Measurements from ENCODE around the gene CT45A8.
"Not testable (repeated sequence)": the region's sequence is repeated elsewhere in the genome, so short reads cannot be mapped to it uniquely, and the experiment has no call there.

CT45A8 gene

DNA sequence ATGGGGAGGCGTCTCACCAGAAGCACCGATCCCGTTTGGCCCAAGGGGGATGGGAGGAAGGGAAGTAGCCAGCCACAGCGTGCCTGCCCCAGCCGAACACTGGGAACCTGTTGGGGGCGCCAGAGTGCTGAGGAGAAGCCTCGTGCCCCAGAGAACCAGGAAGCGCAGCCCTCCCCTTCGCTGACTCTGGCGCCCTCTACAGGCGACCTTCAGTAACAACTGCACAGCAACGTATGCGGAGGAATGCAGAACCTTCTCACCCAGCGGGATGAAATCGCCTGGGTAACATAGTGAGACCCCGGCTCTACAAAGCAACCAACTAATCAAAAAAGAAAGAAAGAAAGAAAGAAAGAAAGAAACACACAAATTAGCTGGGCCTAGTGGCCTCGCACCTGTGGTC is 17.4 kb upstream of the CT45A8 start, which contains the start of gene CT45A9:
CT45A9 (minus strand) TSS at position 101 of the 400 bp plus-strand sequence. CDS start 3,751 bp downstream, outside the sequence.
- TF ChIP-seq FOXM1 (IDR thresholded peaks at IDR 0.05; ENCODE audit: borderline replicate concordance, low read depth); EGR1 (IDR thresholded peaks at IDR 0.05); EP300 (IDR thresholded peaks at IDR 0.05; ENCODE audit: borderline replicate concordance): not testable (repeated sequence)

- not testable (repeated sequence) for TF ChIP-seq MAX (IDR thresholded peaks at IDR 0.05); RAD21 (IDR thresholded peaks at IDR 0.05; ENCODE audit: low read depth)
- TF ChIP-seq, protein P1, sequence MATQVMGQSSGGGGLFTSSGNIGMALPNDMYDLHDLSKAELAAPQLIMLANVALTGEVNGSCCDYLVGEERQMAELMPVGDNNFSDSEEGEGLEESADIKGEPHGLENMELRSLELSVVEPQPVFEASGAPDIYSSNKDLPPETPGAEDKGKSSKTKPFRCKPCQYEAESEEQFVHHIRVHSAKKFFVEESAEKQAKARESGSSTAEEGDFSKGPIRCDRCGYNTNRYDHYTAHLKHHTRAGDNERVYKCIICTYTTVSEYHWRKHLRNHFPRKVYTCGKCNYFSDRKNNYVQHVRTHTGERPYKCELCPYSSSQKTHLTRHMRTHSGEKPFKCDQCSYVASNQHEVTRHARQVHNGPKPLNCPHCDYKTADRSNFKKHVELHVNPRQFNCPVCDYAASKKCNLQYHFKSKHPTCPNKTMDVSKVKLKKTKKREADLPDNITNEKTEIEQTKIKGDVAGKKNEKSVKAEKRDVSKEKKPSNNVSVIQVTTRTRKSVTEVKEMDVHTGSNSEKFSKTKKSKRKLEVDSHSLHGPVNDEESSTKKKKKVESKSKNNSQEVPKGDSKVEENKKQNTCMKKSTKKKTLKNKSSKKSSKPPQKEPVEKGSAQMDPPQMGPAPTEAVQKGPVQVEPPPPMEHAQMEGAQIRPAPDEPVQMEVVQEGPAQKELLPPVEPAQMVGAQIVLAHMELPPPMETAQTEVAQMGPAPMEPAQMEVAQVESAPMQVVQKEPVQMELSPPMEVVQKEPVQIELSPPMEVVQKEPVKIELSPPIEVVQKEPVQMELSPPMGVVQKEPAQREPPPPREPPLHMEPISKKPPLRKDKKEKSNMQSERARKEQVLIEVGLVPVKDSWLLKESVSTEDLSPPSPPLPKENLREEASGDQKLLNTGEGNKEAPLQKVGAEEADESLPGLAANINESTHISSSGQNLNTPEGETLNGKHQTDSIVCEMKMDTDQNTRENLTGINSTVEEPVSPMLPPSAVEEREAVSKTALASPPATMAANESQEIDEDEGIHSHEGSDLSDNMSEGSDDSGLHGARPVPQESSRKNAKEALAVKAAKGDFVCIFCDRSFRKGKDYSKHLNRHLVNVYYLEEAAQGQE (IDR thresholded peaks at IDR 0.05; ENCODE audit: low read depth) = not testable (repeated sequence)
These were observed 17.2 kb downstream of the CT45A8 start, which contains the start of gene CT45A7 for GRCh38 chrX:135837180-135837579. CT45A7 (minus strand) TSS chrX:135837280; CDS start chrX:135833533, 3,747 bp downstream.

DNA sequence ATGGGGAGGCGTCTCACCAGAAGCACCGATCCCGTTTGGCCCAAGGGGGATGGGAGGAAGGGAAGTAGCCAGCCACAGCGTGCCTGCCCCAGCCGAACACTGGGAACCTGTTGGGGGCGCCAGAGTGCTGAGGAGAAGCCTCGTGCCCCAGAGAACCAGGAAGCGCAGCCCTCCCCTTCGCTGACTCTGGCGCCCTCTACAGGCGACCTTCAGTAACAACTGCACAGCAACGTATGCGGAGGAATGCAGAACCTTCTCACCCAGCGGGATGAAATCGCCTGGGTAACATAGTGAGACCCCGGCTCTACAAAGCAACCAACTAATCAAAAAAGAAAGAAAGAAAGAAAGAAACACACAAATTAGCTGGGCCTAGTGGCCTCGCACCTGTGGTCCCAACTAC is 34.4 kb downstream of the CT45A8 start, which contains the start of gene CT45A2:
CT45A2 (minus strand) TSS at position 101 of the 400 bp plus-strand sequence. CDS start 3,747 bp downstream, outside the sequence.
- TF ChIP-seq USF1 (IDR thresholded peaks at IDR 0.05); NFIC (IDR thresholded peaks at IDR 0.05); RAD21 (IDR thresholded peaks at IDR 0.05; ENCODE audit: low read depth): not testable (repeated sequence)

DNA sequence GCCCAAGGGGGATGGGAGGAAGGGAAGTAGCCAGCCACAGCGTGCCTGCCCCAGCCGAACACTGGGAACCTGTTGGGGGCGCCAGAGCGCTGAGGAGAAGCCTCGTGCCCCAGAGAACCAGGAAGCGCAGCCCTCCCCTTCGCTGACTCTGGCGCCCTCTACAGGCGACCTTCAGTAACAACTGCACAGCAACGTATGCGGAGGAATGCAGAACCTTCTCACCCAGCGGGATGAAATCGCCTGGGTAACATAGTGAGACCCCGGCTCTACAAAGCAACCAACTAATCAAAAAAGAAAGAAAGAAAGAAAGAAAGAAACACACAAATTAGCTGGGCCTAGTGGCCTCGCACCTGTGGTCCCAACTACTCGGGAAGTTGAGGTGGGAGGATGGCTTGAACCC is 51.7 kb downstream of the CT45A8 start, which contains the start of gene CT45A6:
CT45A6 (minus strand) TSS at position 101 of the 400 bp plus-strand sequence. CDS start 3,794 bp downstream, outside the sequence.
- not testable (repeated sequence) for TF ChIP-seq TAF1 (IDR thresholded peaks at IDR 0.05; ENCODE audit: low read depth); EGR1 (IDR thresholded peaks at IDR 0.05); USF1 (IDR thresholded peaks at IDR 0.05)
